D721Med (cell line): ENCODE results near the gene PCDHGA3.

Source experiments
- DNase-seq: peaks from one replicate; pipeline ENCODE4 v3.0.0; 2011; ENCODE audit warnings: low spot score; ENCODE audit not compliant: insufficient read length
- FAIRE-seq: peaks from 2 replicates; lab custom pipeline; 2011; peaks lifted over from hg19 to GRCh38; lab: Jason Lieb, UNC
- TF ChIP-seq, protein P1 (sequence below): IDR thresholded peaks from 2 replicates; pipeline ENCODE4 v1.5.1; 2012; ENCODE audit warnings: mild to moderate bottlenecking, control low read depth; ENCODE audit not compliant: insufficient read depth; ENCODE audit errors: missing control alignments

The PCDHGA3 gene

GRCh38 chr5:141351591-141351990 is 8.0 kb downstream of the PCDHGA3 start:
- no peak for DNase-seq
- no peak for FAIRE-seq
- TF ChIP-seq, protein P1, sequence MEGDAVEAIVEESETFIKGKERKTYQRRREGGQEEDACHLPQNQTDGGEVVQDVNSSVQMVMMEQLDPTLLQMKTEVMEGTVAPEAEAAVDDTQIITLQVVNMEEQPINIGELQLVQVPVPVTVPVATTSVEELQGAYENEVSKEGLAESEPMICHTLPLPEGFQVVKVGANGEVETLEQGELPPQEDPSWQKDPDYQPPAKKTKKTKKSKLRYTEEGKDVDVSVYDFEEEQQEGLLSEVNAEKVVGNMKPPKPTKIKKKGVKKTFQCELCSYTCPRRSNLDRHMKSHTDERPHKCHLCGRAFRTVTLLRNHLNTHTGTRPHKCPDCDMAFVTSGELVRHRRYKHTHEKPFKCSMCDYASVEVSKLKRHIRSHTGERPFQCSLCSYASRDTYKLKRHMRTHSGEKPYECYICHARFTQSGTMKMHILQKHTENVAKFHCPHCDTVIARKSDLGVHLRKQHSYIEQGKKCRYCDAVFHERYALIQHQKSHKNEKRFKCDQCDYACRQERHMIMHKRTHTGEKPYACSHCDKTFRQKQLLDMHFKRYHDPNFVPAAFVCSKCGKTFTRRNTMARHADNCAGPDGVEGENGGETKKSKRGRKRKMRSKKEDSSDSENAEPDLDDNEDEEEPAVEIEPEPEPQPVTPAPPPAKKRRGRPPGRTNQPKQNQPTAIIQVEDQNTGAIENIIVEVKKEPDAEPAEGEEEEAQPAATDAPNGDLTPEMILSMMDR: no peak

DNA sequence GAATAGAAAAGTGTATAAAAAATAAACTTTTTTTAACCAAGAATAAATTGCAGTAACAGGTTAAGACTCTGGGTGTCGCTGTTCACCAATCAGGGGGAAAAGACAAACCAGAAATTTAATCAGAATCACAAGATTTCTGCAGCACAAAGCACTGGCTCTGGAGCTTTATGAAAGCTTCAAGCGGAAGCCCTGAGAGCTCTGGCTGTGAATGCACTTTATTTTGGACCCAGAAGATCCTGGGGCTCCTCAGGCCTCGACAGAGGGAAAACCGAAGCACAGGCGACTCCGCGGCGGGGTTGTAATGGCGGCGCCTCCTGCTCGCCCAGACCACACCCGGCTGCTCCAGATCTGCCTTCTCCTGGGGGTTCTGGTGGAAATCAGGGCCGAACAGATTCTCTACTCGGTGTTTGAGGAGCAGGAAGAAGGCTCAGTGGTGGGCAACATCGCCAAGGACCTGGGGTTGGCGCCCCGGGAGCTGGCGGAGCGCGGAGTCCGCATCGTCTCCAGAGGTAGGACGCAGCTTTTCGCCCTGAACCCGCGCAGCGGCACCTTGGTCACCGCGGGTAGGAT is 11.4 kb downstream of the PCDHGA3 start, which contains the start of gene PCDHGA4:
PCDHGA4 (plus strand) TSS at position 122 of the 570 bp plus-strand sequence; CDS start at position 209, 87 bp downstream.
- FAIRE-seq (no peak), DNase-seq (no peak)
- TF ChIP-seq, protein P1: no peak

DNA sequence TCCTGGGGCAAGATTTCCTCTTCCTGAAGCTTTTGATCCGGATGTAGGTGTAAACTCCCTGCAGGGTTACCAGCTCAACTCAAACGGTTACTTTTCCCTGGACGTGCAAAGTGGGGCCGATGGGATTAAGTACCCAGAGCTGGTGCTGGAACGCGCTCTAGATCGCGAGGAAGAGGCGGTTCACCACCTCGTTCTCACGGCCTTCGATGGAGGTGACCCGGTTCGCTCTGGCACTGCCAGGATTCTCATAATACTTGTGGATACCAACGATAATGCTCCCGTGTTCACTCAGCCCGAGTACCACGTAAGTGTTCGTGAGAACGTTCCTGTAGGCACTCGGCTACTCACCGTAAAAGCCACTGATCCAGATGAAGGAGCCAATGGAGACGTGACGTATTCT is 12.0 kb downstream of the PCDHGA3 start:
- DNase-seq: no peak
- TF ChIP-seq, protein P1: no peak
- FAIRE-seq: no peak

- FAIRE-seq: no peak
- TF ChIP-seq, protein P1: no peak
- DNase-seq: no peak
These were observed 12.5 kb downstream of the PCDHGA3 start for GRCh38 chr5:141356133-141356532.

DNA sequence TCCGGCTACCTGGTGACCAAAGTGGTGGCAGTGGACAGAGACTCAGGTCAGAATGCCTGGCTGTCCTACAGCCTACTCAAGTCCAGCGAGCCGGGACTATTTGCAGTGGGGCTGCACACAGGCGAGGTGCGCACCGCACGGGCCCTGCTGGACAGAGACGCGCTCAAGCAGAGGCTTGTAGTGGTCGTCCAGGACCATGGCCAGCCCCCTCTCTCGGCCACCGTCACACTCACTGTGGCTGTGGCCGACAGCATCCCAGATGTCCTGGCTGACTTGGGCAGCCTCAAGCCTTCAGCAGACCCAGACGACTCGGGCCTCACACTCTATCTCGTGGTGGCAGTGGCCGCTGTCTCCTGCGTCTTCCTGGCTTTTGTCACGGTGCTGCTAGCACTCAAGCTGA is 13.3 kb downstream of the PCDHGA3 start:
- DNase-seq (no peak), FAIRE-seq (no peak)
- TF ChIP-seq, protein P1: no peak

DNA sequence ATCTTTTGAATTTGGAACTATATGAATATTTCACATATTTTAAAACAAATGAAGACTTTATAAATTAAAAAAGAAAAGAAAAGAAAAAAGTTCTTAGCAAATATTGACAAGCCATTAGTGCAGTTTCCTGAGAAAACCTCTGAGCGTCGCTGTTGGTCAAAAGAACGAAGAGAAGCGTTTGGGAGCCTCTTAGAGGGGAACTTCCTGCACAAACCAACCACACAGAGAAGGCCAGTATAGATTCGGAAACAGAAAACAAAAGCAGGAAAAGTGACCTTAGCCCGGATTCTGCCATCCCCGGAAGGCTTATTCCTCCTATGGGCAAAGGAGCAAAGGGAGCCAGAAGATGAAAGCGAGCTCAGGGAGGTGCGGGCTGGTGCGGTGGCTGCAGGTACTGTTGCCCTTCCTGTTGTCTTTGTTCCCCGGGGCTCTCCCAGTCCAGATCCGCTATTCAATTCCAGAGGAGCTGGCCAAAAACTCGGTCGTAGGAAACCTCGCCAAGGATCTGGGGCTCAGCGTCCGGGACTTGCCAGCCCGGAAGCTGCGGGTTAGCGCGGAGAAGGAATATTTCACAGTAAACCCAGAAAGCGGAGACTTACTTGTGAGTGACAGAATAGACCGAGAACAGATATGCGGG is 16.3 kb downstream of the PCDHGA3 start, which contains the start of gene PCDHGB2:
PCDHGB2 (plus strand) TSS at position 205 of the 637 bp plus-strand sequence; CDS start at position 347, 142 bp downstream.
- FAIRE-seq (no peak), DNase-seq (no peak)
- TF ChIP-seq, protein P1: no peak

- DNase-seq: no peak
- FAIRE-seq: no peak
- TF ChIP-seq, protein P1: no peak
These were observed 17.1 kb downstream of the PCDHGA3 start for GRCh38 chr5:141360685-141361084.
